HG02884 (cell line): Measurements from ENCODE around the gene PRG3.

Experiments
- ATAC-seq: cut with Tn5 transposase; IDR thresholded peaks from one replicate; pipeline ENCODE4 v1.9.1; 2021; ENCODE audit warnings: mild to moderate bottlenecking, moderate library complexity; ENCODE audit not compliant: unreplicated experiment

The PRG3 gene

GRCh38 chr11:57391539-57391938, 10.6 kb upstream of the PRG3 start:
- ATAC-seq: no peak

DNA sequence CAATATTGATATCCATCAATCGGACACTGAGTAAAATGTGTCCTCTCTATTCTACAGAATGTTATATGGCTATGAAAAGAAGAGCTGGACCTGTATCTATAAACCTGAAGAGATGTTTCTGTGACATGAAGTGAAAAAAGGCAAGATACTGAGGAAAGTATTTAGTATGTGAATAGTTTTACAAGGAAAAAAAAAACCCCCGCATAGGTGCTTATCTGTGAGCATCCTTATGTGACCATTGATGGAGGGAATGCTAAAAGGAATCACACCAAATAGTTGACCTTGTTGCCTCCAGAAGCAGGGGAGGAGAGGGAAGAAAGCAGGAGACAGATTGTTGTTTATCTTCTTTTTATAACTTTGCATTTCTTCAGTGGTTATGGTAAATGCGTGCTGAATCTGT, 10.2 kb upstream of the PRG3 start:
- ATAC-seq: no peak

DNA sequence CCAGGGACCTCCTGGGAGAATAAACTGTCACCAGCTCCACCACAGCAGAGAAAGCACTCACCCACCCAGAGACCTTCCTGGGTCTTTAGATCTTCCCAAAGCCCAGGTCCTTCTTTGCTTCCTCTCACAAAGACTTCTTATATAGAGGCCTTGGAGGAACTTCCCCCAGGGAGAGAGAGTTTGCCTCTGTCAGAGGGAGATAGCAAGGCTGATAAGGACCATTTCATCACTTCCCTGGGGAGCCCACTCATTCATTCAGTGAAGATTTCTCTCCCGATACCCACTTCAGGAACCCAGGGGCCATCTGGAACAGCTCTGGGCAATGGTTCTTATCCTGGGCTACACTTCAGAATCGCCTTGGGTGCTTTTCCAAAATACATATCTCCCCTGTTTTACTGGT, 9.6 kb upstream of the PRG3 start, which contains the start of gene PRG2:
TSS of gene PRG2 (minus strand) at position 116 of the 400 bp plus-strand sequence. CDS start 706 bp downstream, outside the sequence.
- ATAC-seq: no peak

GRCh38 chr11:57387289-57388030, 6.5 kb upstream of the PRG3 start:
- ATAC-seq: no peak

DNA sequence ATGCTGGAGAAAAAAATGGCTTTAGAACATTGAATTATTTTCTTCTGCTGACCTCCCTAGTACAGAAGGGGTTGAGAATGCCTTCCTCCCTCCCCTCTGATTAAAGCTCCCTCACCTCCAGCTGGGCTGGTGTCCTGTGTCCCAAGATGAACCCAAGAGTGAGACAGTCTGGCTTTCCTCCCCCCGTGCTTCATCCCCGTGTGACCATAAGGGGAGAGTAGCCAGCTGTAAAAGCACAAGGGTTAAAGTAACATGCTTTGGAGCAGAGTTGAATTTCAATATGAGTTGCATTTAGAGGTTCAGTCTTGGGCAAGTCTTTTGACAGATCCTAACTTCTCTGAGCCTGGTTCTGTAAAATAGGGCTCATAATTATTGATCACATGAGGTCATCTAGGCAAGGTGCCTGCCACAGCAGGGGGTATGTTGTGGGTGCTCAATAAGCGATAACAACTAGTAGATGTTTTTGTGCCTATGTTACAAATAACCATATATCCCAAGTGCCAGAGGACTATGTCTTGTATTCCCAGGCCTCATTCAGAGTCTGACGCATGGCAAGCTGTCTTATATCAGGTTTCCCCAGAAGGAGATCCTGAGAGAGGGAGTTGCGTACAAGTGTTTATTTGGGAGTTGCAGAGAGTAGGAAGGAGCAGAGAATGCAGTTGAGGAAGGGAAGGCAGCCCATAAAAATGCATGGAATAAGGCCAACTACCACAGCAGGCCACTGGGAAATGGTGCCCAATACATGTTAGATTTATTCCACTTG, 5.4 kb upstream of the PRG3 start:
- no peak for ATAC-seq

GRCh38 chr11:57379732-57380131, 1.2 kb downstream of the PRG3 start:
- ATAC-seq: no peak

- ATAC-seq: no peak
Observed at GRCh38 chr11:57378186-57378585, 2.8 kb downstream of the PRG3 start.

GRCh38 chr11:57377107-57377506, 3.8 kb downstream of the PRG3 start:
- ATAC-seq: no peak

DNA sequence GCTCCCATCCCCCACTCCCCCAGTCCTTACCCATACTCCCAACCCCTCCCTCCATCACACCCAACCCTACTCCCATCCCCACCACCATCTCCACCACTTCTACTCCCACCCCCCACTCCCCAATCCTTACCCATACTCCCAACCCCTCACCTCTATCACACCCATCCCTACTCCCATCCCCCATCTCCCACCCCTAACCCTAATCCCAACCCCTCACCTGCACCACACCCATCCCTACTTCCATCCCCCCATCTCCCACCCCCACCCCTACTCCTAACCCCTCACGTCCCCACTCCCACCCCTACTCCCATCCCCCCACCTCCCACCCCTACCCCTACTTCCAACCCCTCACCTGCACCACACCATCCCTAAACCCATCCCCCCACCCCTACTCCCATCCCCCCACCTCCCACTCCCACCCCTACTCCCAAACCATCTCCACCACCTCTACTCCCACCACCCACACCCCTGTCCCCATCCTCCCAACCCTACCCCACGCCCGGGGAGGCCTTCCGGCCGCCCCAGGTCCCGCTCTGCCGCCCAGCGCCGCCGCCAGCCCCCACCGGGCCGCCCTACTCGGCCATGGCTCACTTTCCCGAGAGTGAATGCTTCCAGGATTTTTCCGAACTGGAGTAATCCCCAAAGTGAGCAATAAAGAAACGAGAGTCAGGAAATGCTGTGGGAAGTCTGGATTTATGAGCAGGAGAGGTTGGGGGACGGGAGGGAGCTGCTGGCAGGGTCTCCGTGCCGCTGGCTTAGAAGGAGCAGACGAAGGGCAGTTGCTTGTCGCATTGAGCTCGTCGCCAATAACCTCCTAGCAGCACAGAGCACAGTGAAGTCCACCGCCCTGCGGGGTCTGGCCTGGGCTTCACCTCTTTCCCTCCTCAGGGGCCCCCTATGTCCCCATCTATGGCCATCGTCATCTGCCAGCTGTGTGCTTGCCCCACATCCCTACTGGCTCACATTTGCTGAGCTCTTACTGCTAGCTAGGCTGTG, 4.6 kb downstream of the PRG3 start:
- no peak for ATAC-seq

DNA sequence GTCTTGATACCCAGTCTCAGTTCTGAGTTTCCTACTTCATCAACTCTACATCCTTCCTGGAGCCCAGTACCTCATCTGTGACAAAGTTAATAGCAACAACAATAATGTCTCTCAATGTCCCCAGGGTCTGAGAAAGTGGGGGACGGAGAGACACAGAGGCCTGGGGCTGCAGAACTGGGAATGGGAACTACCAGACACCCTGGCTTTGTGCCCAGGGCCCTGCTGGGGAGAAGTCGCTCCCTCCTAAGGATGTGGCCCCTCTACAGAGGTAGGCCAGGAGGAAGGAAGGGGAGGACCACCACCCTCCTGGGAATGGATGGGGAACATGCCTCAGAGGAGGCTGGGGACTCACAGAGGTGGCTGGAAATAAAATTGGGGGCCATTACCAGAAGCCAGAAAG, 5.5 kb downstream of the PRG3 start:
- ATAC-seq: no peak

DNA sequence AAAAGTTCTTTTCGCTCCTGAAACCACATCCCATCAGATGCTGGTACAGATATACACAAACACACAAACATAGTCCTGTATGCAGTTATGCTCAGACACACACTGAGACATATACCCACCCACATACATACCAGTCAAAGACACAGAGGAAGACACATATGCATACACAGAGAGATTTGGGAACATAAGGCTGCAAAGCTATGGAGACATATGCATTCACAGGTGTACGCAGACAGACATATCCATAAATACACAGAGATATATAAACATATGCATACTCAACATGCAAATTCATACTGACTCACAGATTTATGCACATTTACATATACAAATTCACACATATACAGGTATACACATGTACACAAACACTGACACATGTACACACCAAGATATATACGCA, 6.0 kb downstream of the PRG3 start:
- no peak for ATAC-seq

DNA sequence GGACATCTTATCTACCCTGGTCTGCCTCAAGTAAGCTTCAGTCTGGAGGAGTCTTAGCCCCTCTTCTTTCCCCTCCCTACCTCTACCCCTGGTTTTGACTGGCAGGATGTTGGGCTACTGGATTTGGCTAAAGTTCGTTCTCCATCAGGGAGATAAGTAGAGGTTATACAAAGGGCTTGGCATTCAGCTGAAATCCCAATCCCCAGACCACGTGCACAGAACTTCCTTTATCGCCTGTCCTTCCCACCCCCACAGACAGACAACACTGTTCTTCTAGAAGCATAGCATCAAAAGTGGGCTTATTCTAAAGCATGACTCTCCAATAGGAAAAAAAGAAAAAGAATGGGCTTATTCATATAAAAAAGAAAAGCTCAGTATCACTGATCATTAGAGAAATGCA, 7.8 kb downstream of the PRG3 start:
- no peak for ATAC-seq

DNA sequence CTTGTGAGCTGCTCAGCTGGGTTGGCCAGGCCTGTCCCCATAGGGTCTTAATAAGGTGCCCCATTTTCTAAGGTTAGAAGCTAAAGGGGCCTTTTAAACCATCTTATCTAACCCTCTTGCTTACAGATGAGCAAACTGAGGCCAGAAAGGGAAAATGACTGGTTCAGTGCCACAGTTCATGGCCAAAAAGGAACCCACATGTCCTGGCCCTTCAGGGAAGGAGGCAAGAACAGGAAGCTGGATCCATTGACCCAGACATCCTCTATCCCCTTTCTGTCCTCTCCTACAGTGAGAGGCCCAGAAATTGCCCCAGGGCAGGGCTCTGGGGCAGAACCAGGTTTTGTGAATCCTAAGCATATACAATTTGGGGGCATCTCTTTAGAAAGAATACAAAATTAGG, 10.0 kb downstream of the PRG3 start:
- ATAC-seq: no peak

DNA sequence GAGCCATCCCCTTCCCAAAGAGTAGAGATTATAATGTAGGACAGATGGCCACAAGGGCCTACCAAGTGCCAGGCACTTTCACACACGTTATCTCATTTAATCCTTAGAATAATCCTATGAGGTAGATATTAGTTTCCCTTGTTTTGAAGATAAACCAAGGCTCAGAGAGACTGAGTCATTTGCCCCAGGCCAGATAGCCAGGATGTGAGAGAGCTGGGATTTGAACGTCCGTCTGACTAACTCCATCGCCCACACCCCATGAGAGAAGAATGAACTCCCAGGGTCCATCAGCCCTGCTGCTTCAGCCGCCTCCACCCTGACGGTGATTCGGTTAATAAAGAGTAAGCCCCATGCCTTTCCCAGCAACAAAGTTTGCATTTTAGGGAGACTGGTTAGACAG, 10.7 kb downstream of the PRG3 start:
- no peak for ATAC-seq

DNA sequence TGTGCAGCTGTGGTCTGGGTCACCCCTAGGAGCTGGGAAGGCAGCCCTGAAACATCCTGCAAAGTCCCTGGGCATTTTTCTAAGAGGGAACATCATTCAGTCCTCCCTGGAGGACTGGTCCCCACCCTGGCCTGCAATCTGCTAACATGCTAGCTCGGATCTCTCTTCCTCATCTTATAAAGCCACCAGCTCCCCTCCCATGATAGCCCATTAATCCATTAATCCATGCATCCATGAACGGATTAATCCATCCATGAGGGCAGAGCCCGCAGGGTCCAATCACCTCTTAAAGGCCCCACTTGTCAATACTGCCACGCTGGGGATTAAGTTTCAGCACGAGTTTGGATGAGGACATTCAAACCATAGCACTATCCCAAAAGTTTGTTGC, 12.1 kb downstream of the PRG3 start:
- ATAC-seq: no peak

- ATAC-seq: no peak
Observed at GRCh38 chr11:57368106-57368844, 12.7 kb downstream of the PRG3 start.

DNA sequence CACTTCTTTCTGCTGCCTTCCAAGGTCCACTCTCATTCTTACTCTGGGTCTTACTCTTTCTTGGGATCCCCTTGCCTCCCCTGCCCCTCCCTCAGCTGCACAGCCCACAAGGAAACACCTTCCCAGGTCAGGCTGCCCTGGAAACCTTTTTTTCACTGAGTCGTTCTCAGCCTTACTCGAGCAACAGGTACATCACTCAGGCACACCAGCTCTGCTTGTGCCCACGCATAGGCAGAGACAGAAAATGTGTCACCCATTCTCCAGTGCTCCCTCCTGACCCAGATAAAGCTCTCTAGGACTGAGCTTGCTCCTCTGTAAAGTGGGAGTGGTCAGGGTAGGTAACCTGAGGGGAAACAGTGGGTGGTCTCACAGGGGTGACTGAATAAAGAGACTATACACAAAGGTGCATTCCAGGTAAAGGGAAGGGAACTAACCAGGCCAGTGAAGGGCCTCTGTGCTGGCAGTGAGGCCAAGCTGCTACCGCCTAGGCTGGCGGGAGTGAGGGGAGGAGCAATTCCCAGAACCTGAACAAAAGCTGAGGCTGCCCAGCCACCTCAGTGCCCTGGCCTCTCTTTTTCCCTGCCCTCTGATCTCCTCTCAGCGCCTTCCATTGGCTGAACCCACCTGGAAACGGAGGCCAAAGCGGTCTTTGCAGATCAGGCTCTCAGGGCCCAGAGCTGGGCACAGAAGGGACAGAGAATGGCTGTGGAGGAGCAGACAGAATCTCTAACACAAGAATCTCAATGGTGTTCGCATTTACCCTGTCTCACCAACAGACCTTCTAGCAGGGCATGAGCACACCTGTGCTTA, 15.9 kb downstream of the PRG3 start:
- no peak for ATAC-seq

DNA sequence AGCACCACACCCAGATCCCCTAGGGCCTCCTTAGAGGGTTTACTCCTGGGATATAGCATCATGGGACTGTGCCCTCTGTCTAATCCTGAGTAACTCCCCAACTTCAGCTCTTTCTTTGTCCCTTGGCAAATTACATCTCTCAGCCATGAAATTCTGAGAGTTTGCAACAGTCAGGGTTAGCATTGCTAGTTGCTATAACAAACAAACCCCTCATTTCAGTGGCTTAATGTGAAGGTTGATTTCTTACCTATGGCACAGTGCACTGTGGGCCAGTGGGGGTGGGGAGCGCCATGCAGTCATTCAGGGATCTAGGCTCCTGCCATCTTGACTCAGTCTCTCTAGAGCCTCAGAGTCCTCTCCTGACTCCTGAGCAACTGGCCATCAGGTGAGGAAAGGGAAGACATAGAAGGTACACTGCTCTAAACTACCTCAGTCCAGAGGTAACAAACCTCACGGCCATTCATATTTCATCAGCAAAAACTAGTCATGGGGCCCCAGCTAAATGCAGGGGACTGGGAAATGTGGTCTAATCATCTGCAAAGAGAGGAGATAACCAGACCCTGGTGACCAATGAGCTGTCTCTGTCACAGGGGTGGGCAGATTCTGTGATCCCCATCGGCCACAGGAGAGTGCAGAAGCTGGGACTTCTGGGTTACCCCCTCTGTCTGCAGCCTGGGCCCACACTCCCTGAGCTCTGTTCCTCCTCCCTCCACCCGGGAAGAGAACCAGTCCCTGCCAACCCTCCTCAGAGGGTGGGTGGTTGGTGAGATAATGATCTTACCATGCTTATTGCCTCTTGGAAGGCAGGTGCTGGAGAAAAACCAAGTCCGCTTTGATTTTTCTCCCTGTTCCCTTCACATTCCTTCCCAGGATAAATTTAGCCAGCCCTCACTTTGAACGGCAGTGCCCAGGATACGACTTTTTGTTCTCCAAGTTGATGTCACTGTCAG, 17.5 kb downstream of the PRG3 start:
- no peak for ATAC-seq

GRCh38 chr11:57361926-57362325, 19.0 kb downstream of the PRG3 start:
- ATAC-seq: no peak
